SK-MEL-5 (cell line): ENCODE results near the gene MED16. TPM values are rescaled to one million over a fixed set of nuclear protein-coding genes. Genes with fewer than 3 reads are reported as not detected.
"Not testable (repeated sequence)": the region's sequence is repeated elsewhere in the genome, so short reads cannot be mapped to it uniquely, and the experiment has no call there.

Source experiments
- DNase-seq: peaks from one replicate; pipeline ENCODE4 v3.0.0-alpha.2; 2016; ENCODE audit warnings: low read depth, low spot score
- in situ Hi-C: cut with HindIII; loops from 2 replicates; pipeline ENCODE4 v1.10.0; 2016; ENCODE audit warnings: low sequenced_read_pairs, high pct_unique_total_duplicates, low pct_unique_long_range_greater_than_20kb
- small RNA-seq, 2 experiments: library from RNA; depleted of rRNA; stranded (forward); fragments of <200 nt; gene quantifications; one replicate each; pipeline ENCODE3, GENCODE V24; 2014
- total RNA-seq: library from RNA; depleted of rRNA; stranded (reverse); fragments of >200 nt; shearing (Covaris generic); gene quantifications from 2 replicates; pipeline ENCODE4 v1.2.3, GENCODE V29; 2014; rRNA removed

Gene MED16
- total RNA-seq, 1 experiment from 2014 or later = 3.9 TPM

GRCh38 chr19:829129-829758 lies 63.7 kb downstream of the MED16 start:
- in situ Hi-C loops = no loop called here
- DNase-seq = no peak

- no peak for DNase-seq
- in situ Hi-C loops = no loop called here
Observed at GRCh38 chr19:827710-828321, 65.2 kb downstream of the MED16 start, which contains the start of gene AZU1. Gene AZU1 (plus strand): TSS chr19:827837. CDS start chr19:827847, 10 bp downstream.

DNA sequence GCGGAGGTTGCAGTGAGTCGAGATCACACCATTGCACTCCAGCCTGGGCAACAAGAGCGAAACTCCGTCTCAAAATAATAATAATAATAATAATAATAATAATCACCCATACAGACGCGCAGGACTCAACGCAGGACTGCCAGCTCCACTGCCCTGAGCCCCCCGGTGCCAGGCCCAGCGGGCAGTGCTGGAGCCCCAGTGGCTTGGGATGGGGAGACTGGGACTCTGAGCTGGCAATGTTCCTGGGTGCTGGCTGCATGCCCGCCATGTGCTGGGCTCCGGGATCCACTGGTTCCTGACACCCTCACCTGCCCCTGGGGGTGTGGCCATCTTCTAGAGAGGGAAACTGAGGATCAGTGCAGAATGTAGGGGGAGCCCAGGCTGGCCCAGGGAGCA lies 65.7 kb downstream of the MED16 start:
- in situ Hi-C loops = no loop called here
- DNase-seq = no peak

DNA sequence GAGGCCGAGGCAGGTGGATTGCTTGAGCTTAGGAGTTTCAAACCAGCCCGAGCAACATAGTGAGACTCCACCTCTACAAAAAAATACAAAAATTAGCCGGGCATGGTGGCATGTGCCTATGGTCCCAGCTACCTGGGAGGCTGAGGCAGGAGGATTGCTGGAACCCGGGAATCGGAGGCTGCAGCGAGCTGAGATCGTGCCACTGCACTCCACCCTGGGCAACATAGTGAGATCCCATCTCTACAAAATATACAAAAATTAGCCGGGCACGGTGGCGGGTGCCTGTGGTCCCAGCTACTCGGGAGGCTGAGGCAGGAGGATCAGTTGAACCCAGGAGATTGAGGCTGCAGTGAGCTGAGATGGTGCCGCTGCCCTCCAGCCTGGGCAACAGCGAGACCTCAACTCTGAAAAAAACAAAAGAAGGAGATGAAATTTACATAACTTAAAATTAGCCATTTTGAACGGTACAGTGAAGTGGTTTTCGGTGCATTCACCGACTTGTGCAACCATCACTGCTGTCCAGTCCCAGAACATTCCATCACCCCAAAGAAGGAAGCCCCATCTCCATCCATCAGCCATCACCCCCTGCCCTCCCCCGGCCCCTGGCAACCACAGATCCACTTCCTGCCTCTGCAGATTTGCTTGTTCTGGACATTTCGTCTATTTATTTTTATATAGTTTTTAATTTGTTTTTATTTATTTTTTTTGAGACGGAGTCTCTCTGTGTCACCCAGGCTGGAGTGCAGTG lies 66.9 kb downstream of the MED16 start:
- no peak for DNase-seq
- in situ Hi-C loops = no loop called here

- no peak for DNase-seq
- in situ Hi-C loops = no loop called here
Observed at GRCh38 chr19:824885-825284, 68.1 kb downstream of the MED16 start.

DNA sequence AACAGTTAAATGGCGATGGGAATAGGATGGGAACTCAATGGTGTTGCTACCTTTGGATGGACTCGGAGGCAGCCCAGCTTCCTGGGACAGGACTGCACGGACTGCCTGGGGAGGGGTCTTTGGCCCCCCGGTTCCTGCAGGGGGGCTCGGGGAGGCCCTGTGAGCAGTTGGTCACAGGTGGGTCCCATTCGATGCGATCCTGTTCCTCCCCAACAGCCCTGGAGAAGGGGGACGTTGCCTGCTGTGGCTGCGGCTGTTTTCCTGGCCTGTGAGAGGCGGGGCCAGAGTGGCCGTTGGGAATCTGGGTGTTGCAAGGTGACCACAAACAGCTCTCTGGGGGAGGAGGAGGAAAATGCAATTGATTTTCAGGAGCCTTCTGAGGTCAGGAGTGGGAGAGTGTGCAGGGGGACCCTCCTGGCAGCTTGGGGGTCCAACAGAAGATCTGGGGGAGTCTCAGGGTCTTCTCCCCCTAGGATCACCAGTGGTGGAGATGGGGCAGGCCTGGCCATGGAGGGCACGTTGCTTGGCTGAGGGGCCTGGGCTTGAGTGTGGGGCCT lies 69.3 kb downstream of the MED16 start:
- in situ Hi-C loops = no loop called here
- no peak for DNase-seq

GRCh38 chr19:821825-822503 lies 71.0 kb downstream of the MED16 start, which contains the start of gene PLPPR3:
Gene PLPPR3 (minus strand): TSS chr19:821955. CDS start chr19:821559, 396 bp downstream.
- DNase-seq = no peak
- in situ Hi-C loops = no loop called here

DNA sequence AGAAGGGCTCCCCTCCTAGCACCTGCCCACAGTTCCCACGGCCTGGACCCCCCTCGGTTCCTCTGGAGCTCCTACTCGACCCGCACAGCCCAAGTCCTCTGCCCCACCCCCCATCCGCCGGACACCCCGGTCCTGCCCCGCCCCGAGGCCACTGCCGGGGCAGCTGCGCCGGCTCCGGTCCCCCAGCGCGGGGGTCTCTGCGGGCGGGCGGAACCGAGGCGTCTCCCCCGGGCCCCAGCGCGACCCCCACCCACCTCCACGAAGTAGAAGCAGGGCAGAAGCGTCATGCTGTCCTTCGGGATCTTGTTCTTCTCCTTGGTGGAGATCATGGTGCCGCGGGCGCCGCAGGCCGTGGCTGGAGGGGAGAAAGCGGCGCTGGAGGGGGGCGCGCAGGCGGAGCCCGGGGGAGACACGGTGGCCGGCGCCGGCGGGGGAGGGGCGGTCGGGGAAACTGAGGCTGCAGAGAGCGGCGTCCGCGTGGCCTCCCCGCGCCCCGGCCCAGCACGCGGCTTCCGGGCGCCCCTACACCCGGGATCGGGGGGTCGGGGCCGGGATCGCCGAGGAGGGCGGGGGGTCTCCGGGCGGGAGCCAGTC lies 71.7 kb downstream of the MED16 start:
- in situ Hi-C loops = no loop called here
- no peak for DNase-seq

- in situ Hi-C loops, DNase-seq: not testable (repeated sequence)
Observed at GRCh38 chr19:820212-820611, 72.8 kb downstream of the MED16 start.

Small RNA genes lying within 50 kb of the gene (small RNA-seq; reads per million reads assigned to genes)
- gene RNU6-9 = 2.3 to 3.4 reads per million in 2 experiments

Other genes starting within 250 kb of the MED16 start
- 29.6 and 30.0 TPM in 2 replicates for gene RNF126, start 230.0 kb downstream of the MED16 start, total RNA-seq
- gene FSTL3, start 216.8 kb downstream of the MED16 start, total RNA-seq = 6.4 and 7.8 TPM in 2 replicates
- gene PRSS57, start 197.7 kb downstream of the MED16 start, total RNA-seq = not detected in 2 replicates
- 4.0 and 4.3 TPM in 2 replicates for gene PALM, start 184.3 kb downstream of the MED16 start, total RNA-seq
- not detected in 2 replicates for gene MISP, start 142.1 kb downstream of the MED16 start, total RNA-seq
- 124 and 140 TPM in 2 replicates for gene PTBP1, start 95.7 kb downstream of the MED16 start, total RNA-seq
- 1.4 and 1.8 TPM in 2 replicates for gene PLPPR3, start 71.2 kb downstream of the MED16 start, total RNA-seq
- not detected in 2 replicates for gene AZU1, start 65.3 kb downstream of the MED16 start, total RNA-seq
- gene PRTN3, start 52.2 kb downstream of the MED16 start, total RNA-seq = not detected in 2 replicates
- gene ELANE, start 40.9 kb downstream of the MED16 start, total RNA-seq = not detected in 2 replicates
- gene CFD, start 33.5 kb downstream of the MED16 start, total RNA-seq = 1.4 and 4.3 TPM in 2 replicates
- gene RNU6-9, start 297 bp upstream of the MED16 start, total RNA-seq = not detected in 2 replicates
- 20.0 and 21.0 TPM in 2 replicates for gene R3HDM4, start 20.0 kb upstream of the MED16 start, total RNA-seq
- gene KISS1R, start 24.1 kb upstream of the MED16 start, total RNA-seq = not detected in 2 replicates
- gene ARID3A, start 32.8 kb upstream of the MED16 start, total RNA-seq = 4.1 and 6.6 TPM in 2 replicates
- gene WDR18, start 91.2 kb upstream of the MED16 start, total RNA-seq = 24.4 and 36.1 TPM in 2 replicates
- 0.03 TPM in 1 of 2 replicates, not detected in the other for gene GRIN3B, start 107.2 kb upstream of the MED16 start, total RNA-seq
- 44.8 and 51.8 TPM in 2 replicates for gene TMEM259, start 127.9 kb upstream of the MED16 start, total RNA-seq
- gene RNU6-2, start 128.3 kb upstream of the MED16 start, total RNA-seq = not detected in 2 replicates
- 11.7 and 12.1 TPM in 2 replicates for gene CNN2, start 133.4 kb upstream of the MED16 start, total RNA-seq
- gene ABCA7, start 146.9 kb upstream of the MED16 start, total RNA-seq = 2.3 and 3.3 TPM in 2 replicates
- 3.3 and 4.9 TPM in 2 replicates for gene ARHGAP45, start 174.0 kb upstream of the MED16 start, total RNA-seq
- gene POLR2E, start 202.2 kb upstream of the MED16 start, total RNA-seq = 132 and 150 TPM in 2 replicates
- 252 and 258 TPM in 2 replicates for gene GPX4, start 210.8 kb upstream of the MED16 start, total RNA-seq